GM18858 (cell line): ENCODE data around the gene TRIM21.
"Not testable (repeated sequence)": the region's sequence is repeated elsewhere in the genome, so short reads cannot be mapped to it uniquely, and the experiment has no call there.

ENCODE experiments used
- ATAC-seq: cut with Tn5 transposase; IDR thresholded peaks from one replicate; pipeline ENCODE4 v1.9.1; 2021; ENCODE audit not compliant: unreplicated experiment

TRIM21 gene

DNA sequence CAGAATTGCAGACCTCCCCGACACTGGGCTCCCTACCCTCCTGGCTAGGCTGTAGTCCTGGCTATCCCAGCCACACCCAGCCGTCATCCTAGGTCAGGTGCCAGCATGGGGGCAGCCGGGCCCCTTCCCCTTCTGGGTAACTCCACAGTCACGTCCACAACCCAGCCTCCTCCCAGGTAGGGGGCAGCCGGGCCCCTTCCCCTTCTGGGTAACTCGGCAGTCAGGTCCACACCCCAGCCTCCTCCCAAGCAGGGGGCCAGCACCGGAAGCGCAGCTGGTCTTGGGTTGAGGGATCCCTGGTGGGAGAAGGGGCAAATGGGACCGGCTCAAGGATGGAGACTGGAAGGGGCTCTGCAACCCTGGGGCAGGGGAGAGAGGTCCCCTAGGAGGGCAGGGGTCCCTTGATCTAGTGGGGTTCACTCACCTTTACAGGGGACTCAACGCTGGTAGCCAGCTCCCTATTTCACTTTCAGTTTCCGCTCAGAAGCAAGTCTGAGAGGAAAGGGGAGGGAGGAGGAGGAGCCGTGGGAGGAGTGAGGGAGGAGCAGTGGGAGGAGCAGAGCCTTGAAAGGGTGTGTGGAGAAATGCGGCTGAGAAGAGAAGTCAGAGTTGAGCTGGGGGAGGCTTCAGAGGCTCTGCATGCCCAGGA, at the start of gene TRIM21:
Gene TRIM21 (minus strand): TSS at position 494 of the 649 bp plus-strand sequence. CDS start 3,293 bp downstream, outside the sequence.
- ATAC-seq: peak; percentile 97

GRCh38 chr11:4441515-4441914, 48.0 kb upstream of the TRIM21 start:
- ATAC-seq: no peak

DNA sequence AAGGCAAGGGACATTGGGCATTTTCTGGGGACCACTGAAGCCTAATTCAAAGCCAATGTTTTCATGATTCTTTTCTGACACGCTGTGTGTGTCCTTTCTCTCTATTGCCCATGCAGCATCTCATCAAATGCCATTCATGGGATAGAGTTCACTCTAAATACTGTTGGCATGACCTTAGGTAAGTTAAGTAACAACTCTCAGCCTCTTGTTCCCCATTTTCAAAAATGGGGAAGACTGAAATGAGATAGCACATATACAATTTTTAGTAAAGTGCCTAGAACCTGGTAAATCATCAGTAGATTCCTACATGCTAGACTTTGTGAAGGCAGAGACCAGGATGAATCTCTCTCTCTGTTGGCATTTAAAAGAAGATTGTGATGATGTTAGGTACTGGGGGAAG, 42.9 kb upstream of the TRIM21 start:
- no peak for ATAC-seq

- no peak for ATAC-seq
Observed at GRCh38 chr11:4433856-4434255, 40.4 kb upstream of the TRIM21 start.

DNA sequence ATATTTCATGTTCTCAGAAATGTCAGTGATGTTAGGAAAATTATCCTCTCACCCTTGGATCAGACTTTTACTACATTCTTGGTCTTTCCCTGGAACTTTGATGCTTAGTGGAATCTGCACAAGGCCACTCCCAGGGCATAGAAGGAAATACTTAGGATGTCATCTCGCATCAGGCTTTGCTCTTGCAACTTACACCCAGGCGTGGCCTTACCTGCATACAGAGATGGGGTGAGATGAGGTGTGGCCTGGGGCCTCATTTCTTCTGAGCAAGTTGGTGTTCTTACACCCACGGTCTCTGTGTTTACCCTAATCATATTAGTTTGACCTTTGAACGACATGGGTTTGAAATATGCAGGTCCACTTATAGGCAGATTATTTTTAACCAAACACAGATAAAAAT, 36.5 kb upstream of the TRIM21 start:
- no peak for ATAC-seq

DNA sequence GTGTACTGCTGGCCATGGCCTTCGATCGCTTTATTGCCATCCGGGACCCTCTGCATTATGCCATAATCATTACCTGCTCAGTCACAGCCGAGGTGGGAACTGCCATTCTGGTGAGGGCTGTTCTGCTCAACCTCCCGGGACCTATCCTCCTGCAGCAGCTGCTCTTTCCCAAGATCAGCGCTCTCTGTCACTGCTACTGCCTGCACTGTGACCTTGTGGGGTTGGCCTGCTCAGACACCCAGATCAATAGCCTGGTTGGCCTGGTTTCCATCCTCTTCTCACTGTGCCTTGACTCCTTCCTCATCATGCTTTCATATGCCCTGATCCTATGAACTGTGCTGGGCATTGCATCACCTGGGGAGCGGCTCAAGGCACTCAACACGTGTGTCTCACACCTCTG, 24.9 kb upstream of the TRIM21 start:
- ATAC-seq: no peak

DNA sequence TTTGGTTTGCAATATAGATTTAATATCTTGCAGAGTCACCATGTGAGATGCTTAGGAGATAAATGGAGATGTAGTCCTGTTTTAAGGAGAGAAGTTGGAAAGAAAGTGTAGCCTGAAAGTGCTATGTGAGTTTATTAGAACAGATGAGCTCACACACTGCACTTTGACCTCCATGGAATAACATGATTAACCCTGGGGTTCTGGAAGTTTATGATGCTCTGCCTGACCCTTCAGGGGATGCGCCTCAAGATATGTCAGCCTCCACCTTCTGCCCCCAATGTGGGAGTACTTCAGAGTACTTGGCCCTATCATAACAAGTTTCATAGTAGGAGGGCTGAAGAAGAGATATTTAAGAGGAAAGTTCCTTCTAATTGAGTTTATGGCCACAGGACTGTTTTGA, 23.3 kb upstream of the TRIM21 start:
- no peak for ATAC-seq

DNA sequence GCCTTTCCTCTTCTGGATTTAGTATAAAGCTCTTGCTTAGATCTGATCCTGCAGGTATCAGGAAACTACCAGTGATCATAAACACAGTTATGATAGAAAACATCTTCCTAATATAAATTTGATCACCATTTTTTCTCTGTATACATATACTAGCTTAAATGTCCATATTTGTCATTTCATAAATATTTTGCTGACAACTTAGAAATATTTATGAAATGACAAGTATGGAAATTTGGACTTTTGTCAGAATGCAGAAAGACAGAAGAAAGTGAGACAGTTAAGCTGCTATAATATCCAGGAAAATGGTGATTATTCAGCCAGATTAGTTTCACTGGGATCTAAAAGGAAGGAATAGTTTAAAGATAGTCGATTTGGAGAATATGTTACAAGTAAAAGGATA, 22.8 kb upstream of the TRIM21 start:
- no peak for ATAC-seq

DNA sequence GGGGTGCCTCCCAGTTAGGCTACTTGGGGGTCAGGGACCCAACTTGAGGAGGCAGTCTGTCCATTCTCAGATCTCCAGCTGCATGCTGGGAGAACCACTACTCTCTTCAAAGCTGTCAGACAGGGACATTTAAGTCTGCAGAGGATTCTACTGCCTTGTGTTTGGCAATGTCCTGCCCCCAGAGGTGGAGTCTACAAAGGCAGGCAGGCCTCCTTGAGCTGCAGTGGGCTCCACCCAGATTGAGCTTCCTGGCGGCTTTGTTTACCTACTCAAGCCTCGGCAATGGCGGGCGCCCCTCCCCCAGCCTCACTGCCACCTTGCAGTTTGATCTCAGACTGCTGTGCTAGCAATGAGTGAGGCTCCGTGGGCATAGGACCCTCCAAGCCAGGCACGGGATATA, 12.7 kb upstream of the TRIM21 start:
- not testable (repeated sequence) for ATAC-seq

- no peak for ATAC-seq
Observed at GRCh38 chr11:4393858-4394223, 339 bp upstream of the TRIM21 start.

GRCh38 chr11:4388221-4388620, 5.3 kb downstream of the TRIM21 start:
- ATAC-seq: no peak

DNA sequence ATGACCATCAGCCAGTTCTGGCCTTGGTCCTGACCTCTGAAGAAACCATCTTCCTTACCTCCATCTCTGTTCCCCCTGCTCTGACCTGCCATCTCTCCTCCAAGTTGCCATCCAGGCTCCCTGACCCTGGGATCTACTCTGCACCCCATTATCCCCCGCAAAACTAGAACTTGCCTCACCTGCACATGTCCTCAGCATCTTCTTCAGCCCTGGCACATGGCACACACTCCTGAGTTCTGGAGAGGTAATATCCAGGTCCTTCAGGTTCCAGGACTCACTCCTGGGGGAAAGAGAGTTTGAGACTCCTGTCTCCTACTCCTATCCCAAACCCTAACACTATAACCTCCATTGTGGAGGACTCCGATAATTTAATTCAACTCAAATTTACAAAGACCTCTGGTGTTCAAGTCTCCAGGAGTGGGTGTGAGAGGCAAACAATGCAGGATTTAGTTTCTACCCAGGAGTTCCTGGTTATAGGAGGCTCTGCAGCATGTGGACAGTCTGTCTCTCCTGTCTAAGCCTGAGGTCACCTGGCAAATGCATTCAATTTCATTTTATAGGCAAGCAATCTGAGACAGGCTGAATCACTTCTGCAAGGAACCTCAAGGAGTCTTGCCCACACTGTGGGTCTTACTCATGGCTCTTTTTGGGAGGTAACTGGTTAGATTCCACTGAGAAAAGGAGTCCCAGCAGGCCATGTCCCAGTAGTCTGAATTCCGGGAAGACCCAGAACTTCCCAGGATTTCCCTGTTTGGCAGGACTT, 7.3 kb downstream of the TRIM21 start:
- ATAC-seq: no peak

- no peak for ATAC-seq
Observed at GRCh38 chr11:4381901-4382300, 11.6 kb downstream of the TRIM21 start.

GRCh38 chr11:4375431-4376140, 17.9 kb downstream of the TRIM21 start:
- no peak for ATAC-seq

DNA sequence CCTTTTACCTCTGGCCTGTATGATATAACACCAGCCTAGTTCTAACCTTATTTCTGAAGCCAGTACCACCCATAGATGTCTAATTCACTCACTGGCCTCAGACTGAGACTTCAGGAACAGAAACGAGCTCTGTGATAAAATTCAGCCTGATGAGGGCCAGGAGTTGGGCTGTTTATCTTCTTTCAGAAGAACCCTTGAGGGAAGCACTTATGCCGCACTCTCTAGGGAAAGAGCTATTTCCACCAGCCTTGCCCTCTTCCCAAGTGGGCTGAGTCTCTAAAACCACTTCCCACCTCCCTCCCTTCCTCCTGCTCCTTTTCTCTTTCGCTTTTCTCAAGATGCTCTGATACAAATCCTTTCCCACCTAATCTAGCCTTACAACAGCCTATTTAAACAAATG, 23.3 kb downstream of the TRIM21 start:
- ATAC-seq: no peak

- ATAC-seq: no peak
Observed at GRCh38 chr11:4368286-4368685, 25.2 kb downstream of the TRIM21 start, which contains the start of gene OR52B4. Gene OR52B4 (minus strand): TSS chr11:4368386. CDS start chr11:4368295, 91 bp downstream.

DNA sequence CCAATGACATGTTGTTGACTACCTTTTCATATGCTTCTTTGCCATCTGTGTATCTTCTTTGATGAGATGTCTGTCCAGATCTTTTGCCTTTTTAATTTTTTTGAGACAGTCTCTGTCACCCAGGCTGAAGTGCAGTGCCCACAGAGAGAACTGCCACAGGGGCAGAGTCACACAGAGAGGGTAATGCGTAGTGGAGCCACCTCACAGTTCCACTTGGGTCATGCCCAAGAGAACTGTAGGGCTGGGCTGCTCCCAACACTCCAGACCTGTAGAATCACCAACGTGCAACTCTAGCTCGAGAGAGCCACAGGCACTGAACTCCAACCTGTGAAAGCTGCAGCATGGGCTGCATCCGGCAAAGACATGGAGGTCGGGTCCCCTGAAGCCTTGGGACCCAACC, 45.4 kb downstream of the TRIM21 start:
- ATAC-seq: not testable (repeated sequence)

DNA sequence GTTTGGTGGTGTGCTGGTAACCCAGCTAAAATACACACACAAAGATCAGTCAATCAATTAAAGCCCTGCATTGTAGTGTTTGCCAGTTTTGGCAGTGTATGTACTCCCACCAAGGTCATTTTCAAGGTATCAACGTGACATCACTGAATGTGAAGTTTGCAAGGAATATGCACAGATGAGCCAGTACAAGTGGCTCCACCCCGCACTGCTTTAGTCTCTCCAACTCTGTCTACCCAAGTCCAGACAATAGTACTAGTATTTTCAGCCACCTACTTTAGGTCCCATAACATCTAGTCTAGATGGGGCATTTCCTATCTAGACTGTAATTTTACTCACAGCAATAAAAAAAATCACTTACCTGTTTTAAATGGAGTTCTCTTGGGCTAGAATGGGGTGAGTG, 48.1 kb downstream of the TRIM21 start:
- ATAC-seq: not testable (repeated sequence)
